Panc1 (cell line): Measurements from ENCODE around the gene PNRC1.

Experiments
- CTCF ChIP-seq: fragments of 450-650 bp; IDR thresholded peaks from 2 replicates; pipeline ENCODE4 v1.5.1; 2017; ENCODE audit warnings: mild to moderate bottlenecking
- POLR2AphosphoS5 ChIP-seq: IDR thresholded peaks from 2 replicates; pipeline ENCODE4 v1.6.1; 2012; ENCODE audit warnings: mild to moderate bottlenecking, low read depth, low read length, moderate library complexity
- REST ChIP-seq, 2 experiments: IDR thresholded peaks; 2 replicates each; pipeline ENCODE4 v1.6.1; 2011 to 2012; ENCODE audit warnings: low read depth in 2 of 2, control low read depth in 1 of 2, low read length in 1 of 2, mild to moderate bottlenecking in 1 of 2, moderate library complexity in 1 of 2; ENCODE audit not compliant: insufficient read depth in 1 of 2
- TCF7L2 ChIP-seq: IDR thresholded peaks from 2 replicates; pipeline ENCODE4 v1.6.1; 2011; ENCODE audit warnings: mild to moderate bottlenecking, low read depth, low read length, inconsistent platforms

GRCh38 chr6:89067796-89068195 lies 12.8 kb upstream of the PNRC1 start:
- TF ChIP-seq TCF7L2 (no peak), POLR2AphosphoS5 (no peak), CTCF (no peak), REST (IDR thresholded peaks at IDR 0.05; ENCODE audit: insufficient read depth in 1 of 2, low read depth in 2 of 2, low read length in 1 of 2) (no peak)
